K562 (cell line): ENCODE measurements around the gene MUC5B. TPM values are rescaled to one million over a fixed set of nuclear protein-coding genes. Genes with fewer than 3 reads are reported as not detected.

ENCODE experiments used
- ATAC-seq: fragments of 200-7000 bp; cut with Tn5 transposase; 3 replicates; pipeline ENCODE4 v1.9.1; 2020; ENCODE audit warnings: moderate library complexity
- BruUV-seq: library from RNA; stranded (reverse); fragments of 400-500 nt; replicated peaks from 2 replicates; lab custom pipeline; 2021; lab: Mats Ljungman, UMichigan
- CTCF ChIA-PET: fragments of 300-600 bp; formaldehyde crosslinking; extraction: SDS; loops from one replicate; lab custom pipeline; 2021; ENCODE audit warnings: low intra/inter-chr PET ratio; lab: Yijun Ruan, JAX
- POLR2A ChIA-PET: fragments of 300-600, 350-650 bp; sonication (Branson Sonifier 250); formaldehyde crosslinking; extraction: SDS; loops from one replicate; lab custom pipeline; 2021; ENCODE audit warnings: antibody characterized with exemption, inconsistent platforms; lab: Yijun Ruan, JAX
- DNase-seq, 4 experiments: peaks; one replicate each; pipeline versions ENCODE4 v3.0.0 to v3.0.0-alpha.2; 2011 to 2018; ENCODE audit warnings: low spot score in 3 of 4, mixed read lengths in 3 of 4; ENCODE audit errors: extremely low read depth in 1 of 4
- FAIRE-seq: peaks from 2 replicates; lab custom pipeline; 2011; peaks lifted over from hg19 to GRCh38; lab: Jason Lieb, UNC
- H2AFZ ChIP-seq: 2 replicates; pipeline ENCODE4 v1.6.0; 2011; ENCODE audit warnings: low read depth, low read length, control low read depth, inconsistent platforms
- H3K27ac ChIP-seq: fragments of 200-600 bp; 3 replicates; pipeline ENCODE4 v1.8.0; 2011; ENCODE audit warnings: low read depth, mild to moderate bottlenecking, control low read depth, inconsistent platforms, low read length, moderate library complexity, mixed read lengths; ENCODE audit errors: extremely low read depth
- H3K27me3 ChIP-seq, 2 experiments: fragments of 300-600 bp in 1 of 2; 2 replicates in 1 of 2; 3 replicates in 1 of 2; pipeline versions ENCODE4 v1.6.0 to v1.8.0; 2011; ENCODE audit warnings: inconsistent platforms in 2 of 2, low read length in 2 of 2, mild to moderate bottlenecking in 1 of 2, mixed read lengths in 1 of 2, moderate library complexity in 1 of 2; ENCODE audit not compliant: control insufficient read depth in 2 of 2, insufficient read depth in 2 of 2
- H3K36me3 ChIP-seq: fragments of 300-600 bp; 3 replicates; pipeline ENCODE4 v1.8.0; 2011; ENCODE audit warnings: mild to moderate bottlenecking, low read length, inconsistent platforms; ENCODE audit not compliant: control insufficient read depth, insufficient read depth
- H3K4me1 ChIP-seq, 2 experiments: fragments of 200-600 bp in 1 of 2; replicated peaks in 1 of 2; 2 replicates in 1 of 2; 3 replicates in 1 of 2; pipeline versions ENCODE4 v1.5.1 to v1.8.0; 2011; ENCODE audit warnings: inconsistent platforms in 2 of 2, low read length in 2 of 2, mild to moderate bottlenecking in 1 of 2, mixed read lengths in 1 of 2, moderate library complexity in 1 of 2; ENCODE audit not compliant: control insufficient read depth in 2 of 2, insufficient read depth in 2 of 2
- H3K4me2 ChIP-seq: 2 replicates; pipeline ENCODE4 v1.6.1; 2011; ENCODE audit warnings: low read length, control low read depth, inconsistent platforms, mixed read lengths; ENCODE audit not compliant: insufficient read depth
- H3K4me3 ChIP-seq: fragments of 200-600 bp; sonication (generic), shearing (Covaris generic); 2 replicates; pipeline ENCODE4 v1.5.1; 2016; ENCODE audit warnings: control low read depth, inconsistent platforms
- H3K79me2 ChIP-seq: fragments of 200-600 bp; 3 replicates; pipeline ENCODE4 v1.8.0; 2011; ENCODE audit warnings: low read length, inconsistent platforms; ENCODE audit not compliant: control insufficient read depth, insufficient read depth
- H3K9ac ChIP-seq, 2 experiments: 2 replicates each; pipeline versions ENCODE4 v1.6.0 to v1.6.1; 2011; ENCODE audit warnings: low read depth in 2 of 2, low read length in 2 of 2, control low read depth in 1 of 2, inconsistent platforms in 1 of 2, mild to moderate bottlenecking in 1 of 2, mixed read lengths in 1 of 2; ENCODE audit not compliant: insufficient read depth in 1 of 2
- H3K9me1 ChIP-seq: one replicate; pipeline ENCODE4 v1.6.0; 2011; ENCODE audit warnings: inconsistent platforms, mild to moderate bottlenecking, low read length, moderate library complexity; ENCODE audit not compliant: control insufficient read depth, insufficient read depth
- H3K9me3 ChIP-seq: replicated peaks from 2 replicates; pipeline ENCODE4 v1.5.1; 2011; ENCODE audit warnings: low read depth, low read length, inconsistent platforms; ENCODE audit not compliant: control insufficient read depth, insufficient read depth
- H4K20me1 ChIP-seq: replicated peaks from 2 replicates; pipeline ENCODE4 v1.6.1; 2011; ENCODE audit warnings: low read length, inconsistent platforms, mixed read lengths; ENCODE audit not compliant: control insufficient read depth, insufficient read depth
- ESRRB ChIP-seq: fragments of 250-450 bp; sonication (Bioruptor Pico); IDR thresholded peaks from 2 replicates; pipeline ENCODE4 v1.5.0; 2020; ENCODE audit warnings: mild to moderate bottlenecking, moderate library complexity, borderline replicate concordance
- FIP1L1 ChIP-seq: fragments of 200-400 bp; formaldehyde crosslinking; IDR thresholded peaks from 2 replicates; pipeline ENCODE4 v1.6.1; 2018; ENCODE audit warnings: mild to moderate bottlenecking, low read depth, low read length; ENCODE audit not compliant: poor library complexity, severe bottlenecking
- GTF2F1 ChIP-seq: IDR thresholded peaks from 2 replicates; pipeline ENCODE4 v1.6.1; 2011; ENCODE audit warnings: low read depth, low read length, improper control_type of control experiment
- MTF1 ChIP-seq: fragments of 250-450 bp; sonication (Bioruptor Pico); IDR thresholded peaks from 2 replicates; pipeline ENCODE4 v1.9.0; 2021; ENCODE audit warnings: moderate library complexity, mild to moderate bottlenecking, inconsistent platforms, borderline replicate concordance
- NR4A1 ChIP-seq, 2 experiments: fragments of 250-450 bp in 1 of 2; fragments of 450-650 bp in 1 of 2; sonication (Bioruptor Pico) in 1 of 2; IDR thresholded peaks; 2 replicates each; pipeline versions ENCODE4 v1.4.0 to v1.6.1; 2016 to 2020; ENCODE audit warnings: mild to moderate bottlenecking in 2 of 2, missing compliant biosample characterization in 1 of 2, missing genetic modification characterization in 1 of 2, moderate library complexity in 1 of 2
- PHF20 ChIP-seq: fragments of 450-650 bp; IDR thresholded peaks from 2 replicates; pipeline ENCODE4 v1.6.1; 2018; ENCODE audit not compliant: partially characterized antibody
- POLR2B ChIP-seq: fragments of 450-650 bp; IDR thresholded peaks from 2 replicates; pipeline ENCODE4 v1.6.1; 2018; ENCODE audit warnings: low read depth; ENCODE audit not compliant: partially characterized antibody
- RBBP5 ChIP-seq: fragments of 200-600 bp; sonication (generic); IDR thresholded peaks from 2 replicates; pipeline ENCODE4 v1.6.1; 2012; ENCODE audit warnings: borderline replicate concordance, mild to moderate bottlenecking, low read length, control low read depth, inconsistent platforms; ENCODE audit not compliant: insufficient read depth, poor library complexity, severe bottlenecking
- RBM15 ChIP-seq: fragments of 200-400 bp; formaldehyde crosslinking; IDR thresholded peaks from 2 replicates; pipeline ENCODE4 v1.6.1; 2018; ENCODE audit warnings: mild to moderate bottlenecking, low read length, moderate library complexity; ENCODE audit not compliant: insufficient read depth
- STAT5B ChIP-seq: fragments of 250-450 bp; sonication (Bioruptor Pico); IDR thresholded peaks from 2 replicates; pipeline ENCODE4 v1.8.0; 2021; ENCODE audit warnings: mild to moderate bottlenecking, inconsistent platforms
- ZNF644 ChIP-seq: fragments of 200-800 bp; sonication (Bioruptor generic); IDR thresholded peaks from 2 replicates; pipeline ENCODE4 v1.6.1; 2016; ENCODE audit warnings: low read depth, missing genetic modification characterization, missing compliant biosample characterization
- WGBS: fragments of 100-300 bp; shearing (Covaris generic); methylation state at CpG from one replicate; pipeline ENCODE4 v1.1.6; 2016; ENCODE audit warnings: low coverage, mixed read lengths; ENCODE audit not compliant: insufficient coverage; ENCODE audit errors: missing lambda C conversion rate; 5-methylcytosine and 5-hydroxymethylcytosine counted together
- in situ Hi-C: fragments of 300-500 bp; cut with MboI; formaldehyde crosslinking; loops from 4 replicates; pipeline ENCODE4 v1.15.0; 2018; ENCODE audit warnings: inconsistent platforms, mixed read lengths
- intact Hi-C: fragments of 100-400 bp; cut with micrococcal nuclease; formaldehyde crosslinking; loops from 2 replicates; pipeline ENCODE4 v1.14.2; 2022
- polyA plus RNA-seq, 8 experiments: library from polyadenylated mRNA; depleted of rRNA in 4 of 8; stranded (reverse) in 5 of 8; unstranded in 3 of 8; fragments of >200 nt; fragmentation: Nextera tagmentation in 2 of 8; fragmentation: Illumina TruSeq in 1 of 8; extraction: Ambion mirVana in 2 of 8; extraction: Trizol in 1 of 8; gene quantifications; 2 replicates each; pipeline versions ENCODE4 v1.2.1 to v1.2.3, GENCODE V29; 2011 to 2014; ENCODE audit warnings: inconsistent platforms in 1 of 8, missing spikeins in 1 of 8
- total RNA-seq, 7 experiments: library from RNA; depleted of rRNA in 6 of 7; stranded (reverse); fragments of >200 nt in 6 of 7; fragmentation: Illumina TruSeq in 2 of 7; extraction: Trizol in 2 of 7; gene quantifications; 2 replicates each; pipeline versions ENCODE4 v1.2.1 to v1.2.3, GENCODE V29; 2011 to 2021; ENCODE audit warnings: low replicate concordance in 1 of 7
- TF ChIP-seq, protein P1 (sequence below), 3 experiments: fragments of 200-800 bp in 1 of 3; fragments of 250-450 bp in 1 of 3; fragments of 450-650 bp in 1 of 3; sonication (Bioruptor Pico) in 1 of 3; sonication (Bioruptor generic) in 1 of 3; formaldehyde crosslinking in 1 of 3; IDR thresholded peaks; 2 replicates each; pipeline versions ENCODE4 v1.6.1 to v1.8.0; 2016 to 2022; ENCODE audit warnings: mild to moderate bottlenecking in 2 of 3, missing genetic modification characterization in 2 of 3, missing compliant biosample characterization in 1 of 3, moderate library complexity in 1 of 3
- TF ChIP-seq, protein P2 (sequence below): fragments of 450-650 bp; IDR thresholded peaks from 2 replicates; pipeline ENCODE4 v1.6.1; 2017; ENCODE audit warnings: mild to moderate bottlenecking, moderate library complexity
- TF ChIP-seq, protein P3 (sequence below): sonication (generic); formaldehyde crosslinking; IDR thresholded peaks from 2 replicates; pipeline ENCODE4 v1.8.1; 2023; ENCODE audit warnings: mild to moderate bottlenecking, missing genetic modification reagents

The MUC5B gene
- total and polyA plus RNA-seq, 9 of the 15 experiments (the other 6 are each of a cell fraction or from before 2014, with no cell fraction given): 0.04 to 0.95 TPM; not detected in 7

DNA sequence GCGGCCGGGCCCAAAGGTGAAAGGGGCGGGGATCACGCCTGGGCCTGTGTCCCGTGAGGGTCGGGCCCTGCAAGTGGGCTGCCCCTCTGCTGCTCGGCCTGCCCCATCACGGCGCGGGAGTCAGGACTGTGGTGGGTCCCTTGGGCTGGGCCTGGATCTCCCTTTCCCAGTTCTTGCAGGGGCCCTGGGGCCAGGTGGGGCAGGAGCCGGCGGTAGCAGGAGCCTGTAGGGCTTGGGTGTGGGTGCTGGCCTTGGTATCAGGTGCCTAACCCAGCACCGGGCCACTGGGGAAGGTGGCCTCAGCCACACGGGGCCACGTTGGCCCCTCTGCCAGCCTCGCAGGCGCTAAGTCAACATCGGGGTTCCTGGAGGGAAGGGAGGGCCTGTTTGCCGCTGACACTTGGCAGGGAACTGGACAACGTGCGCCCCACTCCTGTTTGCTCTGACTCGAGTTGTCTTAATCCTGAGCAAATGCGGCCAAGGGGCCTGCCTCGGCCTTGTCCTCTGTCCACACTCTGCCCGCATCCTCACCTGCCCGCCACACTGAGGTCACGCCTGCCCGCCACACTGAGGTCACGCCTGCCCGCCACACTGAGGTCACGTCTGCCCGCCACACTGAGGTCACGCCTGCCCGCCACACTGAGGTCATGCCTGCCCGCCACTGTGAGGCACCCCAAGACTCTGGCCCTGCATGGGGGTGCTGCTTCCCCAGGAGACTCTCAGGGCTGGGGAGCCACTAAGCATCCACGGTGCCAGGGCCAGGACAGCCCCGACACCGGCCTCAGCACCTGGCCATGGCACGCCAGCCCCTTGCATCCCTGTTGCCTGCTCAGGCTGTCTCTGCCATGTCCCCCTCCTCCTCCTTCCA is 14.2 kb upstream of the MUC5B start:
- no peak overlapping the region for H3K9ac ChIP-seq
- H2AFZ ChIP-seq: no peak overlapping the region
- DNase-seq (no peak), FAIRE-seq (no peak), ATAC-seq (no peak)
- BruUV-seq: no TSS peak
- ChIA-PET POLR2A (interaction anchor here (0.7 kb wide), 1 partner anchor 13 kb away, joined by 3 read pairs; no protein-coding TSS in a partner anchor), CTCF (no interaction called here)
- no peaks in the 10 kb centered on the region for H3K9me1 ChIP-seq
- no peak overlapping the region for H3K27ac ChIP-seq
- peaks cover 0 to 40% of the 10 kb centered on the region in 2 experiments; a peak in 1 of 5 replicates for H3K4me1 ChIP-seq
- H3K4me3 ChIP-seq: no peak overlapping the region
- H3K79me2 ChIP-seq: no peaks in the 10 kb centered on the region
- intact Hi-C loops: no loop called here
- H3K36me3 ChIP-seq: no peaks in the 10 kb centered on the region
- no peaks in the 10 kb centered on the region for H4K20me1 ChIP-seq
- no peak overlapping the region for H3K4me2 ChIP-seq
- H3K9me3 ChIP-seq: no peaks in the 10 kb centered on the region
- 13% methylated on average over 29 of the region's 39 CpGs for WGBS
- in situ Hi-C loops: no loop called here
- H3K27me3 ChIP-seq: peaks cover 3 to 53% of the 10 kb centered on the region in 2 experiments; a peak in 3 of 5 replicates
- TF ChIP-seq MTF1: no peak
- no peak for TF ChIP-seq FIP1L1
- no peak for TF ChIP-seq PHF20
- TF ChIP-seq, protein P1, sequence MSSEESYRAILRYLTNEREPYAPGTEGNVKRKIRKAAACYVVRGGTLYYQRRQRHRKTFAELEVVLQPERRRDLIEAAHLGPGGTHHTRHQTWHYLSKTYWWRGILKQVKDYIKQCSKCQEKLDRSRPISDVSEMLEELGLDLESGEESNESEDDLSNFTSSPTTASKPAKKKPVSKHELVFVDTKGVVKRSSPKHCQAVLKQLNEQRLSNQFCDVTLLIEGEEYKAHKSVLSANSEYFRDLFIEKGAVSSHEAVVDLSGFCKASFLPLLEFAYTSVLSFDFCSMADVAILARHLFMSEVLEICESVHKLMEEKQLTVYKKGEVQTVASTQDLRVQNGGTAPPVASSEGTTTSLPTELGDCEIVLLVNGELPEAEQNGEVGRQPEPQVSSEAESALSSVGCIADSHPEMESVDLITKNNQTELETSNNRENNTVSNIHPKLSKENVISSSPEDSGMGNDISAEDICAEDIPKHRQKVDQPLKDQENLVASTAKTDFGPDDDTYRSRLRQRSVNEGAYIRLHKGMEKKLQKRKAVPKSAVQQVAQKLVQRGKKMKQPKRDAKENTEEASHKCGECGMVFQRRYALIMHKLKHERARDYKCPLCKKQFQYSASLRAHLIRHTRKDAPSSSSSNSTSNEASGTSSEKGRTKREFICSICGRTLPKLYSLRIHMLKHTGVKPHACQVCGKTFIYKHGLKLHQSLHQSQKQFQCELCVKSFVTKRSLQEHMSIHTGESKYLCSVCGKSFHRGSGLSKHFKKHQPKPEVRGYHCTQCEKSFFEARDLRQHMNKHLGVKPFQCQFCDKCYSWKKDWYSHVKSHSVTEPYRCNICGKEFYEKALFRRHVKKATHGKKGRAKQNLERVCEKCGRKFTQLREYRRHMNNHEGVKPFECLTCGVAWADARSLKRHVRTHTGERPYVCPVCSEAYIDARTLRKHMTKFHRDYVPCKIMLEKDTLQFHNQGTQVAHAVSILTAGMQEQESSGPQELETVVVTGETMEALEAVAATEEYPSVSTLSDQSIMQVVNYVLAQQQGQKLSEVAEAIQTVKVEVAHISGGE (CRISPR knock-in tag; IDR thresholded peaks at IDR 0.05): no peak
- TF ChIP-seq, protein P2, sequence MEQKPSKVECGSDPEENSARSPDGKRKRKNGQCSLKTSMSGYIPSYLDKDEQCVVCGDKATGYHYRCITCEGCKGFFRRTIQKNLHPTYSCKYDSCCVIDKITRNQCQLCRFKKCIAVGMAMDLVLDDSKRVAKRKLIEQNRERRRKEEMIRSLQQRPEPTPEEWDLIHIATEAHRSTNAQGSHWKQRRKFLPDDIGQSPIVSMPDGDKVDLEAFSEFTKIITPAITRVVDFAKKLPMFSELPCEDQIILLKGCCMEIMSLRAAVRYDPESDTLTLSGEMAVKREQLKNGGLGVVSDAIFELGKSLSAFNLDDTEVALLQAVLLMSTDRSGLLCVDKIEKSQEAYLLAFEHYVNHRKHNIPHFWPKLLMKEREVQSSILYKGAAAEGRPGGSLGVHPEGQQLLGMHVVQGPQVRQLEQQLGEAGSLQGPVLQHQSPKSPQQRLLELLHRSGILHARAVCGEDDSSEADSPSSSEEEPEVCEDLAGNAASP: no peak
- no peak for TF ChIP-seq STAT5B
- TF ChIP-seq RBBP5: no peak
- TF ChIP-seq NR4A1 (CRISPR knock-in tag; IDR thresholded peaks at IDR 0.05): no peak
- no peak for TF ChIP-seq NR4A1 (tag; IDR thresholded peaks at IDR 0.05)
- no peak for TF ChIP-seq GTF2F1
- TF ChIP-seq, protein P3, sequence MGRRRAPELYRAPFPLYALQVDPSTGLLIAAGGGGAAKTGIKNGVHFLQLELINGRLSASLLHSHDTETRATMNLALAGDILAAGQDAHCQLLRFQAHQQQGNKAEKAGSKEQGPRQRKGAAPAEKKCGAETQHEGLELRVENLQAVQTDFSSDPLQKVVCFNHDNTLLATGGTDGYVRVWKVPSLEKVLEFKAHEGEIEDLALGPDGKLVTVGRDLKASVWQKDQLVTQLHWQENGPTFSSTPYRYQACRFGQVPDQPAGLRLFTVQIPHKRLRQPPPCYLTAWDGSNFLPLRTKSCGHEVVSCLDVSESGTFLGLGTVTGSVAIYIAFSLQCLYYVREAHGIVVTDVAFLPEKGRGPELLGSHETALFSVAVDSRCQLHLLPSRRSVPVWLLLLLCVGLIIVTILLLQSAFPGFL (CRISPR knock-in tag): no peak
- no peak for TF ChIP-seq RBM15
- no peak for TF ChIP-seq POLR2B
- TF ChIP-seq ZNF644: no peak
- no peak for TF ChIP-seq ESRRB (CRISPR knock-in tag)
